HEK293T (cell line): ENCODE data around the gene SLC44A5.

Source experiments
- ARNT ChIP-seq: fragments of 450-650 bp; IDR thresholded peaks from 2 replicates; pipeline ENCODE4 v1.6.1; 2017; ENCODE audit warnings: mild to moderate bottlenecking
- ELF4 ChIP-seq: fragments of 450-650 bp; IDR thresholded peaks from 2 replicates; pipeline ENCODE4 v1.6.1; 2017; ENCODE audit warnings: antibody characterized with exemption
- FOXK2 ChIP-seq: fragments of 450-650 bp; IDR thresholded peaks from 2 replicates; pipeline ENCODE4 v1.6.1; 2016; ENCODE audit warnings: mild to moderate bottlenecking
- L3MBTL2 ChIP-seq: fragments of 450-650 bp; conservative IDR thresholded peaks from 2 replicates; pipeline ENCODE4 v1.6.1; 2016; ENCODE audit warnings: mild to moderate bottlenecking
- LEF1 ChIP-seq: fragments of 450-650 bp; IDR thresholded peaks from 2 replicates; pipeline ENCODE4 v1.6.1; 2017; ENCODE audit warnings: mild to moderate bottlenecking, borderline replicate concordance
- SUZ12 ChIP-seq: fragments of 450-650 bp; IDR thresholded peaks from 2 replicates; pipeline ENCODE4 v1.6.1; 2016; ENCODE audit warnings: mild to moderate bottlenecking

DNA sequence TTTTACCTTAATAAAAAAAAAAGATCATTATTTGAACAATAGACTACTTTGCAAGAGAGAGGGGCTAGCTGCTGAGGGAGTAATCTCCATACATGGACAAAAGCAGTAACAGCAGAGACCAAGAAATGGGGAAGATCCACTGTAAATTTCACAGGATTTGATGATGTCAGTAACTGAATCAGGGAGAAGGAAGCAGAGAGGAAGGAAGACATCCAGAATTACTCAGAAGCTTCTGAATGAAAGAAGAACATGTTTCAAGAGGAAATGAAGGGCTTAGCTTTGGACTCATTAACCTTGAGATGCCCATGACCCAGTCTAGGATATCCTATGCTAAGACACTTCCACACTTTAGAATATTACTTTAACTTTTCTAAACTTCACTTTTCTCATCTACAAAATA lies 60.4 kb downstream of the SLC44A5 start:
- no peak for TF ChIP-seq ARNT
- TF ChIP-seq FOXK2, result no peak
- TF ChIP-seq SUZ12, result no peak
- TF ChIP-seq LEF1, result no peak
- no peak for TF ChIP-seq ELF4
- no peak for TF ChIP-seq L3MBTL2
